ENCODE data around the gene CDC14A.

The CDC14A gene

DNA sequence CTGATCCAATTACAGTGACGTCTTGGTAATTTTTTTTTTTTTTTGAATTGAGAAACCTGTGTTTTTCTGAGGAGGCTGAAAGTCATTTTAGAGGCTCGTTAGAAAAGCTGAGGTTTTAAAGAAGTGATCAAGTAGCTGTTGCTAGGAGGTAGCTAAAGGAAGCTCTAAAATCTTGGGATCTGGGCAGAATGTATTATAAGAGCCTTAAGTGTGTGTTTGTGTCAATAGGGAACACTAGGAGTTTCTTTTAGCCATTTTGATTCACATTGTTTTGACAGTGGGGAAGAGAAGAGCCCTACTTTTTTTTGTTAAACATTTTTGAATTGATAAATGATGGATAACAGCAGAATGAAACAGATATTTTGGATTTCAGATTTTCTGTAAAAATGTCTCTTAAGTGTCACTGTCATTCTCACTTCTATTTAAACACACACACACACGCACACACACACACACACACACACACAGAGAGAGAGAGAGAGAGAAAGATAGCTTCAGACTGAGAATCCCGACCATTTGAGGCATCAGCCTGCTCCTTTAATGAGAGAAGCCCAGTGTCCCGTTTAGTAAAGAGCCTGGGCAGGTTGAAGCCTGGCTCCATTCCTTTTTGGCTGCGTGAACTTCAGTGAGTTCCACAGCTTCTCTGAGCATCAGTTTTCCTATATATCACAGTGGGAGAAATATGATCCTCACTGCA lies 106.5 kb downstream of the CDC14A start:
- Mint-ChIP-seq H3K4me3 (no peak overlapping the region), H3K4me1 (ENCODE audit: low read depth in 2 of 2) (peaks cover 17 to 28% of the 10 kb centered on the region in 2 donors)

DNA sequence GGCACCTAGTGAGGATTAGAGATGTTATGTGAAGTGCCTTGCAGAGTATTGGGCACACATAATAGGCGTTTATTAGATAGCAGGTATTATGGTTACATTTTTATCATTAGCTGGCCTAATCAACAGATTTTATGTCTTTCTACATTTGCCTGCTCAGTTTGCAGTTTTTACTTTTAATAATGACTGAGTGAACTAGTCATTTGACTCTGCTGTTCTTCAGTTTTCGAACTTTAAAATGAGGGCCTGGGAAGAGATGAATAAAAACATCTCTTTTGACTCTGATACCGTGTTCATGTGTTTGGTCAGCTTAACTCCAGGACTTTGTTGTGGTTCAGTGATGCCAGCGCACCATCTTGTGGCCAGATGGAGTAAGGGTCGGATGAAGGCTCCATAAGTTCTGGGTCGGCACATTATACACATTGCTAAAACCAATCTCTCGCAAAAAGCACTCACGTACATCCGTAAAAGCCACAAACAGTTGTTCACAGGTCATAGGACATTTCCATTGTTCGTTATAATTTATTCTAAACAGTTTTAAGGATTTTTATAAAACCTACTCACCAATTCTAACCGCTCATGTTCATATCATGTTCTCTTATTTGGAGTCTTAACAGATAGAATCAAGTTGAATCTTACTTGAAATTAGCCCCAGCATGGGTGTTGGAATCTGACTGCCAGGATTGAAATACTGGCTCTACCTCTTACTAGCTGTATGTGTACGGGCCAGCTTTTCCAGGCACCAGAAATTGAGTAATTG lies 107.2 kb downstream of the CDC14A start:
- peaks cover 19 to 26% of the 10 kb centered on the region in 2 donors for H3K4me1 Mint-ChIP-seq (ENCODE audit: low read depth in 2 of 2)
- peak overlapping the region in 1 of 2 donors; percentile 11 for H3K4me3 Mint-ChIP-seq
- DNase-seq (peak; percentile 60 to 69 (median 62)), ATAC-seq (replicated peaks) (peak; percentile 86)
- H3K27me3 Mint-ChIP-seq, result no peaks in the 10 kb centered on the region
- peak overlapping the region; percentile 57 to 84 for H3K27ac Mint-ChIP-seq
- peaks cover 46% of the 10 kb centered on the region for H3K36me3 Mint-ChIP-seq (ENCODE audit: insufficient read depth)
- H3K9me3 Mint-ChIP-seq, result no peaks in the 10 kb centered on the region

More for the DNA sequence above, 106.5 kb downstream of the CDC14A start:
- ATAC-seq (replicated peaks) (no peak), DNase-seq (no peak)
- Mint-ChIP-seq H3K36me3 (ENCODE audit: insufficient read depth) (peaks cover 47% of the 10 kb centered on the region), H3K27me3 (no peaks in the 10 kb centered on the region), H3K27ac (peak overlapping the region; percentile 57 to 84), H3K9me3 (no peaks in the 10 kb centered on the region)

DNA sequence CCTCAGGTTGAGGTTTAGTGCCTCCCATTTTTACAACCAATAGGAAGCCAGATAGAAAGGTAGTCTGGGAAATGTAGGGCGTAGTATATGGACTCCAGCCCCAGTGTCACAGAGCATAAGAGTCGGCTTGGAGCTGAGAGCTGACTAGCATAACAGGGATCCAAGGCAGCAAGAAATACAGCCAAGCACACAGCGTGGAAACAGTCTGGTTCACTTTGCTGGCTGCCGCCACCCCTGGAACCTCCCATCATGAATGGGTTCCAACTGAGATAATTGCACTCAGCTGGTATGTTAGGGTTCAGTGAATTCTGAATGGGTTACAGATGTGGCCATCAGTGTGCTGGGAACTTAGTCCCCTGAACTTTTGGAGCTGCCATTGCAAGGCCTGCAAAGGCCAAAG lies 108.9 kb downstream of the CDC14A start:
- Mint-ChIP-seq H3K4me3 (no peak overlapping the region), H3K27me3 (no peaks in the 10 kb centered on the region), H3K36me3 (ENCODE audit: insufficient read depth) (peaks cover 53% of the 10 kb centered on the region), H3K9me3 (no peaks in the 10 kb centered on the region), H3K4me1 (ENCODE audit: low read depth in 2 of 2) (peaks cover 17 to 21% of the 10 kb centered on the region in 2 donors), H3K27ac (no peak overlapping the region)
- no peak for DNase-seq
- no peak for ATAC-seq (replicated peaks)

DNA sequence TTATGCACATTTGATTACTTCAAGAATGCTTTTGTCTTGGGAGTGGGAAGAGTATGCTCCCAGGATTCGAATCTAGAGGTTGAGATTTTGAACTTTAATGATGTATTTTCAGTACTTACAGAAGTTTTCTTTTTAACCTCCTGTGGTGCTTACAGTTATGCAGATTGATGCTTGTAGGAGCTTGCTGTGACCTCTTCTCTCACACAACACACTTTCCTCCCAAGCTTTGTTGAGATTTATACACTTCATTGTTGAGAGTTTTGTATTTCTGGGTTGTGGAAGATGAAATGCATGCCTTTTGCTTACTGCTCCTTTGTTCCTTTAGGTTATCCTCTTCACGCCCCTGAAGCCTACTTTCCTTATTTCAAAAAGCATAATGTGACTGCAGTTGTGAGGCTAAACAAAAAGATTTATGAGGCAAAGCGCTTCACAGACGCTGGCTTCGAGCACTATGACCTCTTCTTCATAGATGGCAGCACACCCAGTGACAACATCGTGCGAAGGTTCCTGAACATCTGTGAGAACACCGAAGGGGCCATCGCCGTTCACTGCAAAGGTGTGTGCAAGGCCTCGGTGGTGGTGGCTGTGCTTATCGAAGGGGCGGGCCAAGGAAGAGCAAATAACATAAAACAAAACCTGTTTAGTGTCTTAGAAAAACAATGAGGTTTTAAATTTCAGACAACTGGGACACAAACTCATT lies 110.2 kb downstream of the CDC14A start:
- Mint-ChIP-seq H3K27ac (no peak overlapping the region), H3K9me3 (no peaks in the 10 kb centered on the region), H3K27me3 (no peaks in the 10 kb centered on the region), H3K4me3 (no peak overlapping the region), H3K4me1 (ENCODE audit: low read depth in 2 of 2) (peaks cover 17 to 24% of the 10 kb centered on the region in 2 donors), H3K36me3 (ENCODE audit: insufficient read depth) (peaks cover 52% of the 10 kb centered on the region)
- DNase-seq (no peak), ATAC-seq (replicated peaks) (no peak)

DNA sequence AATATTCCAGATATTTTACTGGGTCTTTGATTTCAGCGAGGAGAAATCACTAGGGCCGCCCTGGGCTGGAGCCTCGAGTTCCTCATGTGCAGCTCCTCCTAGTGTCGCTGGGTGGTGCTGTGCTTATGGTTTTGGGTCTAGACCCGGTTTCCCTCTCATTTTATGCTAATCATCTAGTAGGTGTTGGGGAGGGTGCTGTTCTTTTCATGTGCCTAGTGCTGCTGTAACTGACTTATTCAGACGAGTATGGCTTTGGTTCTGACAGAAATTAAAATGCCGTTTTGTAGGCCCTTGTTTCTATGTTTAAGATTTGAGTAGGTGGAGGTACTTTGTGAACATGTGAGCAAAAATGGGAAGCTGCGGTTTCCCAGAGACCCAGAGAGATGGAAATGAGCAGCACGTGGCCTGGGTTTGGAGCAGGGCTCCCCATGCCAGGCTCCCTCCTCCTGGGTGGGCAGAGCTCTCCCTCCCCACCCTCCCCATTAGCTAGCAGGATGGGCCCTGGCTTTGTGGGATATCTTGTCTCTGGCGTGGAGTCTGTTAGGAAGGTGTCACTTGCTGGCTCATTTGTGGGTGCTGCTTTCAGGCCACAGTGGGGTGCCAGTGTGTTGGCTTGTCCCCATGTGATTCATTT lies 111.6 kb downstream of the CDC14A start:
- peaks cover 19 to 25% of the 10 kb centered on the region in 2 donors for H3K4me1 Mint-ChIP-seq (ENCODE audit: low read depth in 2 of 2)
- DNase-seq, result peak; percentile 28 to 43 (median 37)

DNA sequence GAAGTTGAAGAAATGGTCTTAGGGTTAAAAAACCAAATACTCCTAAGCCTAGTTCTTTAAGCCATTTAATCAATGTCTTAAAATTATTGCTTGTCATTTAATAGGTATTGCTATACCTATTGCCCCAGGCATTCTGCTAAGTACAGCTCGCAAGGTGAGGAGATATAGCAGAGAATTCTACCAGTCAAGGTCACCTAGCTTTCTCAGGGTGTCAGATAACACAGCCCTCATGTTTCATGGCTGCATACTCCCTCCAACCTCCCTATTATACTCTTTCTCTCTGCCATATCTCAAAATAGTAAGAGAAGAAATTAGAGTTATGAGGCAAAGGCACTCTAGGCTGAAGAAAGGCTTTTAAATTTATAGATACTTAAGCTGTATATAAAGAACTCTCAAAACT lies 117.3 kb downstream of the CDC14A start:
- ATAC-seq (replicated peaks) (no peak), DNase-seq (no peak)
- Mint-ChIP-seq H3K4me3 (no peak overlapping the region), H3K9me3 (no peaks in the 10 kb centered on the region), H3K4me1 (ENCODE audit: low read depth in 2 of 2) (peaks cover 14 to 33% of the 10 kb centered on the region in 2 donors), H3K27ac (peak overlapping the region in 1 of 2 donors; percentile 18), H3K36me3 (ENCODE audit: insufficient read depth) (peaks cover 66% of the 10 kb centered on the region), H3K27me3 (no peaks in the 10 kb centered on the region)

More for the DNA sequence above, 111.6 kb downstream of the CDC14A start:
- H3K27me3 Mint-ChIP-seq, result no peaks in the 10 kb centered on the region
- no peak overlapping the region for H3K4me3 Mint-ChIP-seq
- H3K36me3 Mint-ChIP-seq (ENCODE audit: insufficient read depth), result peaks cover 54% of the 10 kb centered on the region
- ATAC-seq (replicated peaks), result peak; percentile 79
- peak overlapping the region; percentile 16 to 81 for H3K27ac Mint-ChIP-seq
- H3K9me3 Mint-ChIP-seq, result no peaks in the 10 kb centered on the region

DNA sequence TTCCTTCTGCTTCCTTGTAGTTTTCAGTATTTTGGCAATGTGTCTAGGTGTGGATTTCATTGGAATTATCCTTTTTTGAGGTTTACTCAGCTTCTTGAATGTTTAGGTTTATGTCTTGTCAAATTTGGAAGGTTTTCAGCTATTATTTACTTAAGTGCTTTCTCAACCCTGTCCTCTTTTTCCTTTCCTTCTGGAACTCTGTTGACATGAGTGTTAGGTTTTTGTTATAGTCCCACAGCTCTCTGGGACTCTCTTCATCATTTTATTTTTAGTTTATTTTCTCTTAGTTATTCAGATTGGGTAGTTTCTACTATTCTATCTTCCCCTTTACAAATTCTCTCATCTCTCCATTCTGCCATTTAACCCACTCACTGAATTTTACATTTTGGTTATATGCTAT lies 122.5 kb downstream of the CDC14A start:
- H3K36me3 Mint-ChIP-seq (ENCODE audit: insufficient read depth), result peaks cover 32% of the 10 kb centered on the region
- no peaks in the 10 kb centered on the region for H3K27me3 Mint-ChIP-seq
- H3K4me1 Mint-ChIP-seq (ENCODE audit: low read depth in 2 of 2), result peaks cover 17 to 41% of the 10 kb centered on the region in 2 donors
- ATAC-seq (replicated peaks) (no peak), DNase-seq (no peak)
- H3K4me3 Mint-ChIP-seq, result no peak overlapping the region
- no peaks in the 10 kb centered on the region for H3K9me3 Mint-ChIP-seq
- peak overlapping the region; percentile 60 for H3K27ac Mint-ChIP-seq

DNA sequence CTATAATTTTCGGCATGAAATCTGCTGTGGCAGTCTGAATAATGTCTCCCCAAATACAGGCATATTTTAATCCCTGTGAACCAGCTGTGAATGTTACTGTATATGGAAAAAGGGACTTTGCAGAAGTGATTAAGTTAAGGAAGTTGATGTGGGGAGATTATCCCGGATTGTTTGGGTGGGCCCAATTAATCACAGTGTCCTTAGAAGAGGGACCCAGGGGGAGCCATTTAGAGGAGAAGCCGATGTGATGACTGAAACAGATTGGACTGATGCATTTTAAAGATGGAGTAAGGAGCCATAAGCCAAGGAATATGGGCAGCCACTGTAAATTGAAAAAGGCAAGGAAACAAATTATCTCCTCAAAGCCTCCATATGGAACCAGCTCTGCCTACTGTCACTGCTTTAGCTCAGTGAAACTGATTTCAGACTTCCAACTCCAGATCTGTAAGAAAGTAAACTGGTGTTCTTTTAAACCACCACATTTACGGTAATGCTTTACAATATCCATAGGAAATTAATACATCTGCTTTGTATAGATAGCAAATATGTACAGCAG lies 124.5 kb downstream of the CDC14A start:
- Mint-ChIP-seq H3K4me1 (ENCODE audit: low read depth in 2 of 2) (peaks cover 17 to 38% of the 10 kb centered on the region in 2 donors), H3K4me3 (no peak overlapping the region), H3K27ac (peak overlapping the region in 1 of 2 donors; percentile 30), H3K36me3 (ENCODE audit: insufficient read depth) (peaks cover 29% of the 10 kb centered on the region), H3K27me3 (no peaks in the 10 kb centered on the region), H3K9me3 (no peaks in the 10 kb centered on the region)
- ATAC-seq (replicated peaks) (no peak), DNase-seq (no peak)

DNA sequence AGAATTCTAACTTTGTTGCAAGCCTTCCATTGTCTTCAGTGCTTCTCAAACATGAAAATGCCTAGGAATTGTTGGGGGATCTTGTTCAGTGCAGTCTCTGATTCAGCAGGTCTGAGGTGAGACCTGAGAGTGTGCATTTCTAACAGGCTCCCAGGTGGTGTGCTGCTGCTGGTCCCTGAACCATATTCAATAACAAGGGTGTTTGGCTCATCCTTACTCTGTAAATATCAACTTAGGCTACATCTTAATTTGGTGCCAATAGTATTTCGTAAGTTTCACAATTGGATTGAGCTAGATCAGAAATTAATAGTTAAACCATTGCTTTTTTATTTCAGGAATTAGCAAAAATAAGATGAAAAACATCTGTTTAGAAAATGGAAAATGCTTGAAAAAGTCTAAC lies 126.5 kb downstream of the CDC14A start:
- ATAC-seq (replicated peaks), result no peak
- Mint-ChIP-seq H3K4me3 (no peak overlapping the region), H3K9me3 (no peaks in the 10 kb centered on the region), H3K27ac (no peak overlapping the region), H3K36me3 (ENCODE audit: insufficient read depth) (peaks cover 20% of the 10 kb centered on the region), H3K4me1 (ENCODE audit: low read depth in 2 of 2) (peaks cover 13 to 29% of the 10 kb centered on the region in 2 donors), H3K27me3 (no peaks in the 10 kb centered on the region)
- no peak for DNase-seq

DNA sequence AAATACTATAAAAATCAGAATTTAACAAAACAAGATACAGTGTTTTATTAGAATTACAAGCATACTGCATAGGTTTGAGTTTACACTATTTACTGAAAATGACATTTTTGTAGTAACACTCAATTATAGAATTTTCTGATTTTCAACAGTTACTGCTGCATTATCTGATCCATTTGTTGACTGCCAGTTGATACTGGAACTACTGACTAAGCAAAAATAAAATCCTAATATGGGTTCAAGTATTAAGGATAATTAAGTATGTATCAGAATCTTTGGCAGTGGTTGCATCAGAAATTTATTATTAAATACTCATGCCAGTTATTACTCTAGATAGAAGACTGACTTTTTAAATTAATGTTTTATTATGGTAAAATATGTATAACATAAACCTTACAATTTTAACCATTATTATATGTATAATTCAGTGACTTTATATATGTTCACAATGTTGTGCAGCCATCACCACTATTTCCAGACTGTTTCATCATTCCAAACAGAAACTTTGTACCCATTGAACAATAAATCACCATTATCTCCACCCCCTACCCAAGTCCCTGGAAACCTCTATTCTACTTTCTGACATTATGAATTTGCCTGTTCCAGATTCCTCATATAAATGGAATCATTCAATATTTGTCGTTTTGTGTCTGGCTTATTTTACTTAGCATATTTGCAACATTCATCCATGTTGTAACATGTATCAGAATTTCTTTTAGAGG lies 127.5 kb downstream of the CDC14A start:
- ATAC-seq (replicated peaks) (no peak), DNase-seq (no peak)
- Mint-ChIP-seq H3K27ac (no peak overlapping the region), H3K9me3 (no peaks in the 10 kb centered on the region), H3K4me3 (no peak overlapping the region), H3K27me3 (no peaks in the 10 kb centered on the region), H3K4me1 (ENCODE audit: low read depth in 2 of 2) (peaks cover 9 to 26% of the 10 kb centered on the region in 2 donors), H3K36me3 (ENCODE audit: insufficient read depth) (peaks cover 18% of the 10 kb centered on the region)

DNA sequence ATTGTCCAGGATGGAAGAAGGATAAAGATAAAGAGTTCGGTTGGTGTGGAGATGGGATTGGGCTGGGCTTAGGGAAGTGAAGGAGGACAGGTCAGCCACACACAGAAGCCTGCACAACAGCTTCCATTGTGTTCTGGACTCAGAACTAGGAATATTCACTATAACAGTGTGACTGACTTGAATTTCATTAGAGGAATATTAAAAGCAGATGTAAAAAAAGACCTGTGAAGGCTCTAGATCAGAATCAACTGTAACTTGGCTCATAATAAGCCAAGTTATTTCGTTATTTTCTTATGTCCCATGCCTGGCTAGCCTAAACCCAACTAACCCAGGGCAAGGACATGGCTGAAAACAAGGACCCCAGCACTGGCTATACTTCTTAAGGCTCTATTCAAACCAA lies 129.0 kb downstream of the CDC14A start:
- Mint-ChIP-seq H3K9me3 (no peaks in the 10 kb centered on the region), H3K27me3 (no peaks in the 10 kb centered on the region), H3K27ac (peak overlapping the region in 1 of 2 donors; percentile 1), H3K4me3 (no peak overlapping the region), H3K4me1 (ENCODE audit: low read depth in 2 of 2) (peaks cover 3 to 18% of the 10 kb centered on the region in 2 donors), H3K36me3 (ENCODE audit: insufficient read depth) (peaks cover 26% of the 10 kb centered on the region)
- no peak for ATAC-seq (replicated peaks)
- no peak for DNase-seq

DNA sequence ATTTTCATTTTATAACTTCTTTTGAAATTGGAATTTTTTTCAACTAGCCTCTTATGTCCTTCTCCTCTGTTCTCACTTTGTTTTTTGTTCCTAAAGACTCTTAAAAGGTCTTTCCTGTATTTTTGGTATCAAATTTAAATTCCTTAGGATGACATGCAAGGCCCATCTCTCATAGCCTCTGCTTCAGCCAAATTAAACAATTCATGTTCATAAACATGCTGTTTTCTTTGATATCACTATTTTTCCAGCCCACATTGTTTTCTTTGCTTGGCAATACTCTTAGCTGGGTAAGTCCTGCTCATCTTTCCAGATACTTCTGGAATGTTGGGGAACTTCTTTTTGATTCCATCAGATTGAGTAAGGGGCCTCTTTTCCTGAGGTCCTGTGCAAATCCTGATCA lies 129.9 kb downstream of the CDC14A start:
- peaks cover 3 to 15% of the 10 kb centered on the region in 2 donors for H3K4me1 Mint-ChIP-seq (ENCODE audit: low read depth in 2 of 2)
- H3K9me3 Mint-ChIP-seq, result no peaks in the 10 kb centered on the region
- ATAC-seq (replicated peaks) (no peak), DNase-seq (no peak)
- H3K27me3 Mint-ChIP-seq, result no peaks in the 10 kb centered on the region
- H3K27ac Mint-ChIP-seq, result peak overlapping the region in 1 of 2 donors; percentile 45
- H3K36me3 Mint-ChIP-seq (ENCODE audit: insufficient read depth), result peaks cover 31% of the 10 kb centered on the region
- H3K4me3 Mint-ChIP-seq, result no peak overlapping the region
